ENCODE results near the gene TAF8. TPM values are rescaled to one million over a fixed set of nuclear protein-coding genes. Genes with fewer than 3 reads are reported as not detected.

The TAF8 gene
- total and polyA plus RNA-seq, 7 experiments from 2014 or later, result 23.3 to 58.2 (median 47.2) TPM

- H3K4me1 ChIP-seq (ENCODE audit: control insufficient read depth in 2 of 2, insufficient read depth in 2 of 2, low read length in 2 of 2), result peaks cover 42 to 55% of the 10 kb centered on the region in 2 donors
- intact Hi-C loops (cut with micrococcal nuclease), result loop anchor here (5.0 kb wide), 5 partner anchors 499 to 1126 kb away; partner anchors contain the start of genes FOXP4 (in 2 of the 2), SRF (in 2 of the 2), CUL7 (in 1 of the 2) and KLHDC3 (in 1 of the 2)
- H3K9me3 ChIP-seq (ENCODE audit: control insufficient read depth in 2 of 3, low read length in 3 of 3), result no peaks in the 10 kb centered on the region
- peaks cover 10 to 41% (median 14%) of the 10 kb centered on the region in 3 experiments for H3K36me3 ChIP-seq (ENCODE audit: control insufficient read depth in 2 of 3, insufficient read depth in 3 of 3, low read length in 3 of 3)
- H3K27me3 Mint-ChIP-seq, result no peaks in the 10 kb centered on the region
- H3K4me1 Mint-ChIP-seq, result peaks cover 51 to 82% (median 58%) of the 10 kb centered on the region in 7 donors
- H3K27ac Mint-ChIP-seq, result peak overlapping the region; percentile 85 to 98 (median 96)
- H3K4me3 Mint-ChIP-seq, result peak overlapping the region; percentile 89 to 99 (median 98)
- ChIA-PET CTCF (interaction anchor here (0.6 to 6.7 kb wide), 9 partner anchors 105 to 443 kb away, joined by 3 to 49 read pairs (median 6); partner anchors contain the start of genes BYSL, CCND3, MED20 and TOMM6), POLR2A (interaction anchor here (0.6 to 12.4 kb wide), 14 partner anchors 15 to 738 kb away, joined by 3 to 180 read pairs (median 4); partner anchors contain the start of genes BYSL, CCND3, MED20 and TBCC)
- DNase-seq, result peak in 3 of 9 donors; percentile 38 to 50 (median 41)
- no peaks in the 10 kb centered on the region for H3K27me3 ChIP-seq (ENCODE audit: control insufficient read depth in 2 of 2, insufficient read depth in 2 of 2, low read length in 2 of 2)
- no peak for ATAC-seq
- H3K9me3 Mint-ChIP-seq, result peaks cover 0 to 6% (median 0%) of the 10 kb centered on the region in 11 donors
- H3K27ac ChIP-seq (ENCODE audit: low read depth, low read length), result peak overlapping the region; percentile 78
- H3K36me3 Mint-ChIP-seq, result peaks cover 5 to 45% (median 36%) of the 10 kb centered on the region in 5 donors
- peak overlapping the region; percentile 98 for H3K4me3 ChIP-seq (ENCODE audit: low read length)
Observed at GRCh38 chr6:42046464-42047212, 3.7 kb upstream of the TAF8 start.

DNA sequence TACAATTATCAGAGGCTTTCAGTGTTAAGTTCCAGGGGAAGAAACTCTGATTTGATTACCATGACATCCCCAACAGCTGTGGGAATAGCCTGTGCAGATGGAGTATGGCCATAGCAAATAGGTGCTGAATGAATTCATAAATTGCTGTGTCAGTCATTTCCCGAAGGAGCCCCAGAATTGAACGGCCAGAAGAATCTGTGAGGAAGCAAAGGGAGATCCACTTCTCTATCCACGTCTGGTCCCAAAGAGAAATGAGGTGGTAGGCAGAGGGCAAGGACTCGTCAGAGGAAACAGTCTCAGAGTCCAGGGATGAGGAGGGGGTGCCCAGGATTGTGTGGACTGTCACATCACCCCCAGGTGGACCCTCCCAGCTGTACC lies 3.1 kb upstream of the TAF8 start:
- Histone ChIP-seq H3K4me3 (ENCODE audit: low read length) (peak overlapping the region; percentile 98), H3K27ac (ENCODE audit: low read depth, low read length) (peak overlapping the region; percentile 78), H3K9me3 (ENCODE audit: control insufficient read depth in 2 of 3, low read length in 3 of 3) (no peaks in the 10 kb centered on the region), H3K36me3 (ENCODE audit: control insufficient read depth in 2 of 3, insufficient read depth in 3 of 3, low read length in 3 of 3) (peaks cover 10 to 36% (median 14%) of the 10 kb centered on the region in 3 experiments), H3K4me1 (ENCODE audit: control insufficient read depth in 2 of 2, insufficient read depth in 2 of 2, low read length in 2 of 2) (peaks cover 40 to 55% of the 10 kb centered on the region in 2 donors), H3K27me3 (ENCODE audit: control insufficient read depth in 2 of 2, insufficient read depth in 2 of 2, low read length in 2 of 2) (no peaks in the 10 kb centered on the region)
- DNase-seq (no peak), ATAC-seq (no peak)
- Mint-ChIP-seq H3K4me1 (peaks cover 49 to 80% (median 58%) of the 10 kb centered on the region in 7 donors), H3K27ac (peak overlapping the region; percentile 85 to 98 (median 96)), H3K4me3 (peak overlapping the region; percentile 89 to 99 (median 98)), H3K9me3 (peaks cover 0 to 4% (median 0%) of the 10 kb centered on the region in 11 donors), H3K27me3 (no peaks in the 10 kb centered on the region), H3K36me3 (peaks cover 5 to 40% (median 34%) of the 10 kb centered on the region in 5 donors)
- ChIA-PET POLR2A (interaction anchor here (0.6 to 12.4 kb wide), 12 partner anchors 10 to 826 kb away, joined by 3 to 180 read pairs (median 6); partner anchors contain the start of genes CCND3 and TOMM6), CTCF (interaction anchor here (1.9 to 6.7 kb wide), 4 partner anchors 113 to 265 kb away, joined by 4 to 49 read pairs (median 6); partner anchors contain the start of gene TOMM6)
- intact Hi-C loops (cut with micrococcal nuclease), result loop anchor here (5.0 kb wide), 5 partner anchors 500 to 1125 kb away; partner anchors contain the start of genes FOXP4 (in 2 of the 2), SRF (in 2 of the 2), CUL7 (in 1 of the 2) and KLHDC3 (in 1 of the 2)

GRCh38 chr6:42047790-42048405 lies 2.4 kb upstream of the TAF8 start:
- intact Hi-C loops (cut with micrococcal nuclease), result loop anchor here (2.0 to 5.0 kb wide), 6 partner anchors 405 to 1124 kb away; partner anchors contain the start of genes FOXP4 (in 2 of the 2), SRF (in 2 of the 2), CUL7 (in 1 of the 2) and KLHDC3 (in 1 of the 2)
- peaks cover 5 to 40% (median 34%) of the 10 kb centered on the region in 5 donors for H3K36me3 Mint-ChIP-seq
- DNase-seq (peak in 1 of 9 donors; percentile 35), ATAC-seq (no peak)
- POLR2A ChIA-PET, result interaction anchor here (0.6 to 12.4 kb wide), 19 partner anchors 8 to 881 kb away, joined by 3 to 180 read pairs (median 4); partner anchors contain the start of genes BYSL, CCND3, CNPY3 and MED20
- no peaks in the 10 kb centered on the region for H3K9me3 ChIP-seq (ENCODE audit: control insufficient read depth in 2 of 3, low read length in 3 of 3)
- H3K27me3 Mint-ChIP-seq, result no peaks in the 10 kb centered on the region
- H3K27ac Mint-ChIP-seq, result peak overlapping the region; percentile 83 to 98 (median 96)
- H3K4me1 ChIP-seq (ENCODE audit: control insufficient read depth in 2 of 2, insufficient read depth in 2 of 2, low read length in 2 of 2), result peaks cover 39 to 48% of the 10 kb centered on the region in 2 donors
- H3K27me3 ChIP-seq (ENCODE audit: control insufficient read depth in 2 of 2, insufficient read depth in 2 of 2, low read length in 2 of 2), result no peaks in the 10 kb centered on the region
- H3K4me1 Mint-ChIP-seq, result peaks cover 47 to 78% (median 58%) of the 10 kb centered on the region in 7 donors
- H3K27ac ChIP-seq (ENCODE audit: low read depth, low read length), result peak overlapping the region; percentile 78
- H3K4me3 ChIP-seq (ENCODE audit: low read length), result peak overlapping the region; percentile 98
- peak overlapping the region; percentile 89 to 99 (median 98) for H3K4me3 Mint-ChIP-seq
- H3K9me3 Mint-ChIP-seq, result peaks cover 0 to 4% (median 0%) of the 10 kb centered on the region in 11 donors
- CTCF ChIA-PET, result interaction anchor here (0.5 to 6.7 kb wide), 7 partner anchors 8 to 262 kb away, joined by 3 to 49 read pairs (median 4); partner anchors contain the start of genes BYSL, MED20 and TOMM6
- H3K36me3 ChIP-seq (ENCODE audit: control insufficient read depth in 2 of 3, insufficient read depth in 3 of 3, low read length in 3 of 3), result peaks cover 6 to 37% (median 10%) of the 10 kb centered on the region in 3 experiments

GRCh38 chr6:42049116-42049809 lies 1.1 kb upstream of the TAF8 start:
- POLR2A ChIA-PET, result interaction anchor here (0.7 to 12.4 kb wide), 17 partner anchors 8 to 965 kb away, joined by 3 to 180 read pairs (median 5); partner anchors contain the start of genes BYSL, CCND3, KLHDC3 and MED20
- no peaks in the 10 kb centered on the region for H3K27me3 Mint-ChIP-seq
- CTCF ChIA-PET, result interaction anchor here (0.7 to 6.7 kb wide), 6 partner anchors 27 to 263 kb away, joined by 3 to 49 read pairs (median 4); partner anchors contain the start of genes BYSL, MED20 and TOMM6

GRCh38 chr6:42049948-42050296 lies 402 bp upstream of the TAF8 start:
- ATAC-seq (peak; percentile 1), DNase-seq (peak in 7 of 9 donors; percentile 20 to 72 (median 45))
- Mint-ChIP-seq H3K27me3 (no peaks in the 10 kb centered on the region), H3K9me3 (peaks cover 0 to 2% (median 0%) of the 10 kb centered on the region in 11 donors), H3K36me3 (peaks cover 5 to 37% (median 36%) of the 10 kb centered on the region in 5 donors), H3K4me3 (peak overlapping the region; percentile 89 to 99 (median 99)), H3K27ac (peak overlapping the region; percentile 93 to 98 (median 97)), H3K4me1 (peaks cover 41 to 72% (median 54%) of the 10 kb centered on the region in 7 donors)
- ChIA-PET POLR2A (interaction anchor here (0.6 to 12.4 kb wide), 12 partner anchors 9 to 964 kb away, joined by 3 to 180 read pairs (median 6); partner anchors contain the start of genes BYSL, CCND3, KLHDC3 and MED20), CTCF (interaction anchor here (0.7 to 1.4 kb wide), 5 partner anchors 8 to 262 kb away, joined by 3 to 5 read pairs (median 3); partner anchors contain the start of genes BYSL, MED20 and TOMM6)
- H3K4me3 ChIP-seq (ENCODE audit: low read length), result peak overlapping the region; percentile 98
- H3K27ac ChIP-seq (ENCODE audit: low read depth, low read length), result peak overlapping the region; percentile 78
- intact Hi-C loops (cut with micrococcal nuclease), result loop anchor here (1.0 to 5.0 kb wide), 15 partner anchors 11 to 1467 kb away; partner anchors contain the start of genes FOXP4 (in 2 of the 2), SRF (in 2 of the 2), TOMM6 (in 2 of the 2) and USP49 (in 2 of the 2)
- no peaks in the 10 kb centered on the region for H3K27me3 ChIP-seq (ENCODE audit: control insufficient read depth in 2 of 2, insufficient read depth in 2 of 2, low read length in 2 of 2)
- H3K36me3 ChIP-seq (ENCODE audit: control insufficient read depth in 2 of 3, insufficient read depth in 3 of 3, low read length in 3 of 3), result peaks cover 9 to 41% (median 15%) of the 10 kb centered on the region in 3 experiments
- peaks cover 30 to 32% of the 10 kb centered on the region in 2 donors for H3K4me1 ChIP-seq (ENCODE audit: control insufficient read depth in 2 of 2, insufficient read depth in 2 of 2, low read length in 2 of 2)
- H3K9me3 ChIP-seq (ENCODE audit: control insufficient read depth in 2 of 3, low read length in 3 of 3), result no peaks in the 10 kb centered on the region

More at GRCh38 chr6:42049116-42049809, 1.1 kb upstream of the TAF8 start:
- DNase-seq (peak in 2 of 9 donors; percentile 32 to 46), ATAC-seq (no peak)
- peak overlapping the region; percentile 78 for H3K27ac ChIP-seq (ENCODE audit: low read depth, low read length)
- peaks cover 33 to 35% of the 10 kb centered on the region in 2 donors for H3K4me1 ChIP-seq (ENCODE audit: control insufficient read depth in 2 of 2, insufficient read depth in 2 of 2, low read length in 2 of 2)
- no peaks in the 10 kb centered on the region for H3K27me3 ChIP-seq (ENCODE audit: control insufficient read depth in 2 of 2, insufficient read depth in 2 of 2, low read length in 2 of 2)
- peaks cover 45 to 74% (median 56%) of the 10 kb centered on the region in 7 donors for H3K4me1 Mint-ChIP-seq
- H3K27ac Mint-ChIP-seq, result peak overlapping the region; percentile 92 to 98 (median 97)
- peak overlapping the region; percentile 89 to 99 (median 99) for H3K4me3 Mint-ChIP-seq
- H3K9me3 ChIP-seq (ENCODE audit: control insufficient read depth in 2 of 3, low read length in 3 of 3), result no peaks in the 10 kb centered on the region
- H3K36me3 ChIP-seq (ENCODE audit: control insufficient read depth in 2 of 3, insufficient read depth in 3 of 3, low read length in 3 of 3), result peaks cover 6 to 35% (median 15%) of the 10 kb centered on the region in 3 experiments
- peak overlapping the region; percentile 98 for H3K4me3 ChIP-seq (ENCODE audit: low read length)
- H3K9me3 Mint-ChIP-seq, result peaks cover 0 to 4% (median 0%) of the 10 kb centered on the region in 11 donors
- intact Hi-C loops (cut with micrococcal nuclease), result loop anchor here (2.0 to 5.0 kb wide), 6 partner anchors 404 to 1123 kb away; partner anchors contain the start of genes FOXP4 (in 2 of the 2), SRF (in 2 of the 2), CUL7 (in 1 of the 2) and KLHDC3 (in 1 of the 2)
- peaks cover 5 to 39% (median 37%) of the 10 kb centered on the region in 5 donors for H3K36me3 Mint-ChIP-seq

Data from naive thymus-derived CD4-positive, alpha-beta T cell (primary cell).